Stimulated activated CD4-positive, alpha-beta T cell treated with anti-CD3 and anti-CD28 coated beads, TNF-alpha, amount 100 ng/mL, for 24 hours (primary cell): Measurements from ENCODE around the gene FBXO44.

Source experiments
- DNase-seq, 3 experiments: peaks; one replicate each; pipeline ENCODE4 v3.0.0-alpha.2; 2020; ENCODE audit warnings: low read depth in 3 of 3

Gene FBXO44

GRCh38 chr1:11659748-11660147 is 5.1 kb downstream of the FBXO44 start:
- DNase-seq: no peak

GRCh38 chr1:11661103-11661502 is 6.4 kb downstream of the FBXO44 start:
- DNase-seq: no peak

DNA sequence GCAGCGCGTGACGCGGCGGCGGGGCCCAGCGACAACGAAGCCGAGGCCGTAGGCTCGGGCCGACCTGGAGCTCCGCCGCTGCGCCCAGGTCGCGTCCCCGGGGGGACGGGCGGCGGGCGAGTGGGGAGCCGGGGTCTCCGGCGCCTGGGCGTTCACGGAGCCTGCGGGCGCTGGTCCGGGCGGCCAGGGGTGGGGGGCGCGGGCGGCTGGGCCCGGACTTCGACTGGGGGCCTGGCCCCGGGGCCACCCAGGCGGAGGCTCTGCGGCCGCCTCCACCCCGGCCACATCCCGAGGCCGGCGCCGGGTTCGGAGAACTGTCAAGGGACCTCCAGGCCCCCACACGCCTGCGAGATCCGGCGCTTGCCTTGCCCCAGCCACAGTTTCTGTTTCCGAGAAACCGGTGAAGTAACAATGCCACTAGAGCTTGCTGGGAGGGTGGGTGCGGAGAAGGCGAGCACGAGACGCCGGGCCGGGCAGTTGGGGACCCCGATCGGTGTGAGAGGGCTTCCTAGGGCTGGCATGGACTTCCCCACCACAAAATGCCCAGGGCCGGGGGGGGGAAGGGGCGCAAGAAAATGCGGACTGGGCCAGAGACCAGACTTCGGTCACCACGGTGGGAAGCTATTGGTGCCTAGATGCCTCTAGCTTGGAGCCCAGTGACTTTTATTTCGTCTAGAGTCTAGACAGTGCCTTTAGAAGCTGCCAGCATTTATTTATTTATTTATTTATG is 9.8 kb downstream of the FBXO44 start:
- DNase-seq: peak in 1 of 3 experiments; percentile 47

GRCh38 chr1:11668516-11668915 is 13.8 kb downstream of the FBXO44 start:
- DNase-seq: no peak

DNA sequence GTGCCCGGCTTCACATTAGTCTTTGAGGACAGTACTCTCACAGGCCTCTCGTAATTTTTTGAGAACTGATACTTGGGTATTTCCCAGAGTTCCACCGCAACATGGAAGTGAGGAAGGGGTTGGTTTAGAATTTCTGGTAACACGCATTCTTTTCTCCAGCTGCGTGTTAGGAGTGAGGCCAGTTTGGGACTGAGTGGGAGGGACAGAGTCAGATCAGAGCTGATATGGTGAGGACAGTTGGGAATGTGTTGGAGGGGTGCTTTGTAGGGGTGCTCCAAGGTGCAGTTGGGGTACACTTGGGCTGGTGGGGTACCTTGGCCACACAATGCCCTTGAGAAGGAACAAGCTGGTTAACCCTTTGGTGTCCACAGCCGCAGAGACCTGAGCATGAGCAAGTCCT is 16.1 kb downstream of the FBXO44 start:
- no peak for DNase-seq

DNA sequence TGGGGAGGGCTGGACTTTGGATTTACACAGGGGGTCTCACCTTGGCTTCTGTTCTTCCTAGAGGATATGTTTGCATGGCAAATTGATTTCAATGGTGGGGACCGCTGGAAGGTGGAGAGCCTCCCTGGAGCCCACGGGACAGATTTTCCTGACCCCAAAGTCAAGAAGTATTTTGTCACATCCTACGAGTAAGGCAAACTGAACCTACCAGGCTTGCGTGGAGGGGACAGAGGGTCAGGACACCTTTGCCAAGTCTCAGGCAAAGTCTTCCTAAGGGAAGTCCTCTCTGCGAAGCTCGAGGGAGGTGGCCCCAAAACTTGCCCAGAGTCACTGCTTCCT is 16.5 kb downstream of the FBXO44 start:
- DNase-seq: no peak

GRCh38 chr1:11671544-11672286 is 17.0 kb downstream of the FBXO44 start:
- no peak for DNase-seq

DNA sequence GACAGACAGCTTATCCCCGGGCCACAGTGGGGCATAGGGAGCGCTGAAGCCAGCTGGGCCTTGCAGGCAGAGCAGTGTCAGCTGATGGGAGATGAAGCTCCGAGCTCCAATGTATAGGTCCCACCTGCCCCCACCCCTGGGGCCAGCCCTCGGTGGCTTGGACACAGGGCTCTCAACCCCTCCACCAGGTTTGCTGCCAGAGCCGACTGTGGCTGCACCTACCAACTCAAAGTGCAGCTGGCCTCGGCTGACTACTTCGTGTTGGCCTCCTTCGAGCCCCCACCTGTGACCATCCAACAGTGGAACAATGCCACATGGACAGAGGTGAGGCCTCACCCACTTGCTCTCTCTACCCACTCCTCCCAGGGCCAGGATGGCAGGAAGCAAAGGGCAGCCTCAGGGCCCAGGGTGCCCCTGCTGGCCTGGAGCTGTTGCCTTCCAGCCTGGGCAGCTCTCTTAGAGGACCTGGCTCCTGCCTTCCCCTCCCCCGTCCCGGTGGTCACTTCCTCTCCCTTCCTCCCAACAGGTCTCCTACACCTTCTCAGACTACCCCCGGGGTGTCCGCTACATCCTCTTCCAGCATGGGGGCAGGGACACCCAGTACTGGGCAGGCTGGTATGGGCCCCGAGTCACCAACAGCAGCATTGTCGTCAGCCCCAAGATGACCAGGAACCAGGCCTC is 18.6 kb downstream of the FBXO44 start:
- DNase-seq: no peak

GRCh38 chr1:11674488-11674887 is 19.8 kb downstream of the FBXO44 start:
- no peak for DNase-seq

GRCh38 chr1:11675325-11675724 is 20.6 kb downstream of the FBXO44 start:
- DNase-seq: no peak

DNA sequence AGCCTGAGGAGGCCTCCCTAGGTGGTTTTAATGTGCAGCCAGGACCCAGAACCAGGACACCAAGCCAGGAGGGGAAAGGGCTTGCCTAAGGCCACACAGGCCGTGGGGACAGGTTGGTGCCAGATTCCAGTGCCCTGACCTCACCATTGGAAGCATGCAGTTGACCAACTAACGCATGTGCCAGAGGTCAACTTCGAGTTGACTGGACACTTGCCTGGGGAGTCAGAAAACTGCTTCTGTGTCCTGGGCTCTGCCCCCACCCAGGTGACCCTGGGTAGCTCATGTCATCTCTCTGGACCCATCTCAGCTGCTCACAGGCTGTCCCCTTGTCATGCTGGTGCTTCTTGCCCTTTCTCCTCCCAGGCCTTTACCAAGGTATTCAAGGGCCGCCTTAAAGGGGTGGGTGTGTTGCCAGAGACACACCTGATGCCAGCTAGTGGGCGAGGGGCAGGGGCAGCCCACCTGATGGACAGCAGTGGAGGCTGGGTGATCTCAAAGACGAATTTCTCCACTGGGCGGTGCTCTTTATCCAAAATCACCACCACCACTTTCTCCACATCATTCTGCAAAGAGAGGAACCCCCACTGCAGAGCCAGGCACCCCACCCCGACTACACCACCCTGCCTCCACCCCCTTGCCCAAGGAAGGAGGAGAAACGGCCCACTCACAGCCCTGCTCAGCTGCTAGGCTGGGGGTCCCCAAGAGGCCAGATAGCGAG is 21.9 kb downstream of the FBXO44 start:
- no peak for DNase-seq

DNA sequence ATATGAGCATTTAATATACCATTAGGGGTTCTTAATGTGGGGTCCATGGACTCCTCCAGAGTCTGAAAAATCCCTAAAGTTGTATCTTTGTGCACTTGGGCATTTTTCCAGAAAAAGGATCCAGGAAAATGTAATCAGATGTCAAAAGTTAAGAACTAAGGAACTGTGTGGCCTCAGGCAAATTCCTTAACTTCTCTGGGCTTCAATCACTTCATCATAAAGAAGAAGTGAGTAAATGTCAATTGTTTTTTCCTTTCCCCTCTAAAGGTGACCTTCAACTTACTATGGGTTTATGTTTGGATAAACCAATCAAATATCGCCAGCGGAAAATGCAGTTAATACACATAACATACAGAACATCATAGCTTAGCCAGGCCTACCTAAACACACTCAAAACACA is 23.8 kb downstream of the FBXO44 start:
- DNase-seq: no peak

DNA sequence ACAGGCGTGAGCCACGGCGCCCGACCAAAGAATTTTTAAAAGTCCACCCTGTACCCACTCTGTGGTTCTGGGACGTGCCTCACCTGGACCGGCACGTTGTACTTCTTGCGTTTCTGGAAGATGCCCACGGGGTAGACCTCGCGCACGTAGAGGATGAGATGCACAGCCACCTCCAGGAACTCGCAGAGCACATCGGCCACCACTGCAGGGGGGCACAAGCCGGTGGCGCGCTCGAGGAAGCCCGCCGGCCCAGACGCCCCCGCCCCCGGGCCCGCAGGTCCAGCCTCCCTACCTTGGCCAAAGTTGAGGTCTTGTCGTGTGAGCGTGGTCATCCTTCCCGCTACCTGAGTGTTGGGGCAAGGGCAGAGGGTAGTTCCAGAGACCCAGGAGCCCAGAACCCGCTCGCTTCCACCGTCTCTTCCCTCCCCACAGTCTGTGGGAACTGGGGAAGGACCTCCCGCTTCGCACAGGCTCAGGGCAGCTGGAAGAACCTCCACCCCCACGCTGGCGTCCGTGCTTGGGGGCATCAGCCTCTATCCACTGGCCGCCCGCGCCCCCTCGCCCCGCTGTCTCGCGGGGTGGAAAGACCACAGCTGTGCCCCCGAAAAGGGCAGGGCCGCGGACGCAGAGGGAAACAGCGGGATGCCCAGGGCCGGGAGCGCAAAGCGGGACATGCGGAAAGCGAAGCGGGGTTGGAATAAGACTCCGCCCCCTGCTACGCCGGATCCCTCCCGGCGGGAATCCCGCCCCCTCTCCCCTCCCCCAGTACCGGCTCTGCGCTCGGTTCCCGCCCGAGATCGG is 25.8 kb downstream of the FBXO44 start:
- no peak for DNase-seq

- peak; percentile 77 to 91 (median 82) for DNase-seq
These were observed 26.5 kb downstream of the FBXO44 start, which contains the start of gene MAD2L2 for GRCh38 chr1:11681071-11681771. Gene MAD2L2, minus strand, starts transcription at chr1:11681148. Its CDS starts 547 bp downstream, at chr1:11680601.

DNA sequence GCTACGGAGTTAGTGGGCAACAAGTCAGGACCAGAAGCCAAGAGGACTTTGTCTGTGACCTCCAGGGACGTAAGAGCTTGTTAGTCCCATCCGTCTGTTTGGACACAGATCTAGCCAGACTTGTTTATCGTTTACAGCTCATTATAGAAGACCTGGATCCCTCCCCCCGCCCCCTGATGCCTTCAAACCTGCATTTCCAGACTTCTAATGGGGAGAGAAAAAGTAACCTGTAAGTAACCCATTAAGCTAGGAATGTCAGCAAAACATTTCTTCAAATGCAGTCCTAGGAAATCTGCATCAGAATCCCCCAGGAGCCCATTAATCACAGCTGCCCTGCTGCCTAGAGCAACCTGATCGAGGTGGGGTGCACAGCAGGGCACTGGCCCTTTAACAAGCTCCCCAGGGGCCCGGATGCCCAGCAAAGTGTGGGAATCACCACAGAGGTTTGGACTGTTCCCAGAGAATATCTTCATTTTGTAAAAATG is 27.7 kb downstream of the FBXO44 start:
- DNase-seq: no peak

GRCh38 chr1:11682799-11683198 is 28.1 kb downstream of the FBXO44 start:
- no peak for DNase-seq

GRCh38 chr1:11684070-11684469 is 29.4 kb downstream of the FBXO44 start:
- DNase-seq: no peak

GRCh38 chr1:11685210-11685752 is 30.6 kb downstream of the FBXO44 start:
- DNase-seq: no peak

DNA sequence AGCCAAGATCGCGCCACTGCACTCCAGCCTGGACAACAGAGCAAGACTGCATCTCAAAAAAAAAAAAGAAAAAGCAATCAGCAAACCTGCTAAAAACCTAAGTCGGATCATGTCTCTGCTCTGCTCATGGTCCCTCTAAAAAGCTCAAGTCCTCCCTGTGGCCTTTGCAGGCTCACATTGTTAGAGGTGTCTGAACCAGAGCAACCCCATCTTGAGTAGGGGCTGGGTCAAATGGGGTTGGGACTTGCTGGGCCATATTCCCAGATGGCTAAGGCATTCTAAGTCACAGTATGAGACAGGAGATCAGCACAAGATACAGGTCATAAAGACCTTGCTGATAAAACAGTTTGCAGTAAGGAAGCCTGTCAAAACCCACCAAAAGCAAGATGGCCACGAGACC is 33.8 kb downstream of the FBXO44 start:
- no peak for DNase-seq
